Testis (tissue), 5 donors: ENCODE data around the gene SRRD. TPM values are rescaled to one million over a fixed set of nuclear protein-coding genes. Genes with fewer than 3 reads are reported as not detected.

Experiments
- DNase-seq: peaks from one replicate; pipeline ENCODE4 v3.0.0-alpha.2; 2019
- H3K27ac ChIP-seq, 2 donors: fragments of 200-600 bp; sonication (generic); one replicate each; pipeline ENCODE4 v1.5.1; 2019
- H3K27me3 ChIP-seq: fragments of 200-600 bp; sonication (generic); one replicate; pipeline ENCODE4 v1.5.1; 2019
- H3K36me3 ChIP-seq: fragments of 200-600 bp; sonication (generic); one replicate; pipeline ENCODE4 v1.5.1; 2017; ENCODE audit warnings: low read depth; ENCODE audit errors: missing control alignments
- H3K4me1 ChIP-seq: fragments of 200-600 bp; sonication (generic); one replicate; pipeline ENCODE4 v1.5.1; 2019
- H3K4me3 ChIP-seq, 2 donors: fragments of 200-600 bp; sonication (generic); one replicate each; pipeline ENCODE4 v1.5.1; 2017 to 2019
- H3K9me3 ChIP-seq: fragments of 200-600 bp; sonication (generic); one replicate; pipeline ENCODE4 v1.5.1; 2017
- CTCF ChIP-seq, 3 experiments: fragments of 450-650 bp in 2 of 3; fragments of 200-600 bp in 1 of 3; sonication (generic) in 1 of 3; IDR thresholded peaks; one replicate each; pipeline ENCODE4 v1.5.1; 2016 to 2019; ENCODE audit warnings: antibody characterized with exemption in 3 of 3, mild to moderate bottlenecking in 2 of 3, moderate library complexity in 1 of 3
- POLR2A ChIP-seq: fragments of 450-650 bp; IDR thresholded peaks from one replicate; pipeline ENCODE4 v1.6.1; 2017; ENCODE audit warnings: antibody characterized with exemption, mild to moderate bottlenecking, moderate library complexity
- WGBS, 2 donors: methylation state at CpG; one replicate each; pipeline ENCODE4 v1.1.5; 2018; 5-methylcytosine and 5-hydroxymethylcytosine counted together
- intact Hi-C: fragments of 100-400 bp; cut with DNase I; formaldehyde crosslinking; loops from one replicate; pipeline ENCODE4 v1.15.1; 2023; ENCODE audit warnings: low total_unique reads
- long read RNA-seq, 2 donors: transcript quantifications; one replicate each; lab custom pipeline, GENCODE V29; 2026
- polyA plus RNA-seq: library from polyadenylated mRNA; stranded (reverse); fragments of 350-450 nt; fragmentation: Illumina TruSeq; extraction: RNeasy Lipid Tissue Mini Kit (QIAGEN cat#74804); gene quantifications from one replicate; pipeline ENCODE4 v1.2.3, GENCODE V29; 2014; ENCODE audit warnings: low read depth, low replicate concordance; ENCODE audit not compliant: insufficient read depth
- total RNA-seq, 2 donors: library from RNA; depleted of rRNA; stranded (reverse); fragments of >200 nt; gene quantifications; one replicate each; pipeline ENCODE4 v1.2.3, GENCODE V29; 2016

SRRD gene, protein sequence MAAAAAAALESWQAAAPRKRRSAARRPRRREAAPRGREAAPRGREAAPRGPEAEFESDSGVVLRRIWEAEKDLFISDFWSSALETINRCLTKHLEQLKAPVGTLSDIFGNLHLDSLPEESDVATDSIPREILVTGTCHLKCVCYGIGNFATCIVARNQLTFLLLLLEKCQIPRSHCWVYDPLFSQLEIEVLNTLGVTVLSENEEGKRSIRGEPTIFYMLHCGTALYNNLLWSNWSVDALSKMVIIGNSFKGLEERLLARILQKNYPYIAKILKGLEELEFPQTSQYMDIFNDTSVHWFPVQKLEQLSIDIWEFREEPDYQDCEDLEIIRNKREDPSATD
- 10 to 100 TPM; 22.7 to 27.2 TPM for total RNA-seq
- 37.9 TPM for polyA plus RNA-seq
- long read RNA-seq, donor 1, full-length matches to known transcripts: 6 of 6 reads
- long read RNA-seq, donor 1, partial matches to known transcripts: 0 of 6 reads
- long read RNA-seq, donor 1, other reads (novel, unspliced or antisense): 0 of 6 reads
- long read RNA-seq, donor 2, full-length matches to known transcripts: 9 of 9 reads
- long read RNA-seq, donor 2, partial matches to known transcripts: 0 of 9 reads
- long read RNA-seq, donor 2, other reads (novel, unspliced or antisense): 0 of 9 reads

- Histone ChIP-seq H3K4me1 (peaks cover 47% of the 10 kb centered on the region), H3K9me3 (no peaks in the 10 kb centered on the region), H3K4me3 (peak within 1 kb of the TSS; percentile 87 to 97), H3K27ac (peak within 1 kb of the TSS; percentile 96 to 98), H3K36me3 (no peaks in the 10 kb centered on the region), H3K27me3 (no peaks in the 10 kb centered on the region)
- DNase-seq: peak; percentile 93
- intact Hi-C loops: no loop called here
- 0 to 2% methylated on average over 18 to 83 of the region's 85 CpGs for WGBS, 2 donors
- TF ChIP-seq CTCF (IDR thresholded peaks at IDR 0.05) (no peak), POLR2A (no peak)
These were observed at the start of gene SRRD, which contains the start of gene HPS4 for GRCh38 chr22:26483439-26484359. Gene SRRD, plus strand, starts transcription at chr22:26483877. Its CDS starts 14 bp downstream, at chr22:26483891. Gene HPS4, minus strand, starts transcription at chr22:26483783. Its CDS starts 2,021 bp downstream, at chr22:26481762.

DNA sequence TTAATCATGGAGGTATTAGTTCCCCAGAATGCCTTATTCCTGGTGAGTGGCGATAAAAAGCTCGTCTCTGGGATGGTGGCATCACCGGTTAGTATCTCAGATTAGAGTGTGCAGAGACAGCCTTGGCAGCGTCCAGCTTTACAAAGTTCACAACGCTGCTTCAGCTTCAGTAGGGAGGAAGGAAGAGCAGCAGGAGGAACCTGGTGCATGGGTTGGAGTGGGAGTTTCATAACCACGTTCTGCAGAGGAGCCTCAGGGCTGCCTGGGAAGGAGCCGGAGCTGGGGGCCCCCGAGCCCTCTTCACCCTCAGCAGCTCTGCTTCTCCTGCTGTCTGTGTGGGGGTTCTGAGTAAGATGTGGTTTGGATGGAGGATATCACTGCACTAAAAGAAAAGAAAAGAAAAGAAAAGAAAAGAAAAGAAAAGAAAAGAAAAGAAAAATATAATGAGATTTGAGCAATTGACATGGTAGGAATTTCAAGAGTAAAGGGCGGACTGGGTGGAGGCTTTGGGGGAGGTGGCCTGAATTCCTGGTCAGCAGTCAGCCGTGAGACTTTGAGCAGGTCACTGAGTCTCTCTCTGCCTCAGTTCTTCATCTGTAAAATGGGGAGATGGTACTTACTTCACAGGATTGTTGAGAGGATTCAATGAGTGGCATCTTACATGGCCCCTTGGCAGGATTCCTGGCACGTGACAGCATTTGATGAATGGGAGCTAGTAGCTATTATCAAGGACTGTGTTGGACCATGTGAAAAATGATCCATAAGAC lies 48.2 kb upstream of the SRRD start:
- no peaks in the 10 kb centered on the region for H3K4me1 ChIP-seq
- no peaks in the 10 kb centered on the region for H3K9me3 ChIP-seq
- no peaks in the 10 kb centered on the region for H3K36me3 ChIP-seq
- H3K4me3 ChIP-seq: no peak overlapping the region
- 57 to 60% methylated on average over 11 of the region's 11 CpGs for WGBS, 2 donors
- H3K27ac ChIP-seq: no peak overlapping the region
- no peak for DNase-seq
- intact Hi-C loops: no loop called here
- TF ChIP-seq CTCF (IDR thresholded peaks at IDR 0.05) (no peak), POLR2A (no peak)
- no peaks in the 10 kb centered on the region for H3K27me3 ChIP-seq

DNA sequence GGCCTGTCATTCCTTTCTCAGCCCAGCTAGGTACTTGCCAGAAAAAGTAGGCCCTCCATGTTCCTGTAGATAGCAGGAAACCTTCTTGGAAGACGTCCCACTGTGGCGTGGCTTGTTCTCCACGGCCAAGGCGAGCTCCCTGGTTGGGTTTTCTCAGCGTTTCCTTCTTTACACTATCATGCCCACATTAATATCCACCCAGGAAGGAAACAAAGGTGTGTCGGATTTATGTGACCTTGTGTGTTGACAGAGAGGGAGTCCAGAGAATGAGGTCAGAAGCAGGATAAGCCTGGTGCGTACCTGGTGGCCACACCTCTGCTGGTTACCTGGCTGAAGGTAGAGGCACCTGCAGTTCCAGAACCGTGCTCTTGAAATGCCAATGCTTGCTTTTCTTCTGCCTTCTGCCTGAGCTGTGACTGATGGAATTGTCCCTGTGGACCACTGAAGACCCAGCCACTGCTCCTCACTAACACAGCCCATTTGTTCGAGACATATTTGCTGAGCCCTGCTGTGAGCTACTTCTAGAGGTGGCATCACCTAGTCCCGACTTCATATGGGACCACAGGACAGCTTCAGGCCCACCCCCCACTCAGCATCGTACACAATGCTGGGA lies 46.7 kb upstream of the SRRD start:
- WGBS, 2 donors: 54 to 74% methylated on average over 11 of the region's 11 CpGs
- TF ChIP-seq POLR2A: no peak
- no peak for TF ChIP-seq CTCF (IDR thresholded peaks at IDR 0.05)
- DNase-seq: no peak
- H3K27ac ChIP-seq: no peak overlapping the region
- H3K9me3 ChIP-seq: no peaks in the 10 kb centered on the region
- no peaks in the 10 kb centered on the region for H3K27me3 ChIP-seq
- intact Hi-C loops: no loop called here
- no peak overlapping the region for H3K4me3 ChIP-seq
- H3K36me3 ChIP-seq: no peaks in the 10 kb centered on the region
- no peaks in the 10 kb centered on the region for H3K4me1 ChIP-seq
